Activated CD4-positive, CD25-positive, alpha-beta regulatory T cell (primary cell): Measurements from ENCODE around the gene CWC15.
"Not testable (repeated sequence)": the region's sequence is repeated elsewhere in the genome, so short reads cannot be mapped to it uniquely, and the experiment has no call there.

ENCODE experiments used
- DNase-seq, 4 experiments: peaks; one replicate each; lab custom pipeline; 2025; lab: John Stamatoyannopoulos, UW

The CWC15 gene

DNA sequence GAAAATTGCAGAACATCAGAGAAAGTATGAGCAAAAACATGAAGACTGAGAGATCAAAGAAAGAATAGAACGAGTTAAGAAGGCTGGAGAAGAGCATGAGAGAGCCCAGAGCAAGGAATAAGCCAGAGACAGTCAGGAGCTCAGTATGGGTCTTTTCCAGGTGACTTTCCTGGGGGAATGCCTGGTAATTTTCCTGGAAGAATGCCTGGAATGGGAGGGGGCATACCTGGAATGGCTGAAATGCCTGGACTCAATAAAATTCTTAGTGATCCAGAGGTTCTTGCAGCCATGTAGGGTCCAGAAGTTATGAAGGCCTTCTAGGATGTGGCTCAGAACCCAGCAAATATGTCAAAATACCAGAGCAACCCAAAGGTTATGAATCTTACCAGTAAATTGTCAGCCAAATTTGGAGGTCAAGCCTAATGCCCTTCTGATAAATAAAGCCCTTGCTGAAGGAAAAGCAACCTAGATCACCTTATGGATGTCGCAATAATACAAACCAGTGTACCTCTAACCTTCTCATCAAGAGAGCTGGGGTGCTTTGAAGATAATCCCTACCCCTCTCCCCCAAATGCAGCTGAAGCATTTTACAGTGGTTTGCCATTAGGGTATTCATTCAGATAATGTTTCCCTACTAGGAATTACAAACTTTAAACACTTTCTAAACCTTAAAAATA is 59.5 kb downstream of the CWC15 start:
- not testable (repeated sequence) for DNase-seq

GRCh38 chr11:94912806-94913205 is 60.5 kb downstream of the CWC15 start:
- DNase-seq, result no peak
